8988T (cell line): ENCODE measurements around the gene WWOX.
"Not testable (repeated sequence)": the region's sequence is repeated elsewhere in the genome, so short reads cannot be mapped to it uniquely, and the experiment has no call there.

Experiments
- DNase-seq: peaks from one replicate; pipeline ENCODE4 v3.0.0; 2011

WWOX gene

DNA sequence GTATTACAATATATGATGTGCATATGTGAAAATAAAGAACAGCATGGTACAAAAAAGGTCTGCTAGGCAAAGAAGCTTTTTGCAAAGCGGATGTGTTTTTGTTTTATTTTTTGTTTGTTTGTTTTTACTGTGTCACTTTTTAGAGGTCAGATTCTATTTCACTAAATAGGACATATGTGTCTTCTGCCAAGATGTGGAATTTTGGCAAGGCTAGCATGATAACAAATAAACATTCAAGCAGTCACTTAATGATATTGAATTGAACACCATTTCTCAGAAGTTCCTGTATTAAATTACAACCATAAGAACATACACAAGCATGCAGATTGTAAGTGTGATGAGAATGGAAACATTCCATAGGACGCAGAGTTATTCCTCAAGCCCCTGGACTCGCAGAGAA is 492.7 kb downstream of the WWOX start:
- DNase-seq: no peak

DNA sequence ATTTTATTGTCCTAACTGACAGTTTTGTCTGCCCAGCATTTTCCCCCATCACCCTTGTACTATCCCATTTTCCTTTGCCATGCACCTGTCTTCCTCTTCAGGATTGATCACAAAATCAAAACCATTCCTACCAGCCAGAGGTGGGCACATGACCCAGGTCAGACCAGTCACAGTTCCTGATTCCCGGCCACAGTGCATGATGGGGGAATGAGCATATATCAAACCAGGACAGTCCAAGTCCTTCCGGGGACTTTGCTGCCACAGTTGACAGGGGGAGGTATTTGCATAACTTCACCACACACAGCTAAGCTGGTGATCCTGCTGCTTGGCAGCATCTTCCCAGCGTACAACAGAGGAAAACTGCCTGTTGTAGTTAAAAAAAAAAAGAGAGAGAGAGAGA is 493.9 kb downstream of the WWOX start:
- DNase-seq: no peak

DNA sequence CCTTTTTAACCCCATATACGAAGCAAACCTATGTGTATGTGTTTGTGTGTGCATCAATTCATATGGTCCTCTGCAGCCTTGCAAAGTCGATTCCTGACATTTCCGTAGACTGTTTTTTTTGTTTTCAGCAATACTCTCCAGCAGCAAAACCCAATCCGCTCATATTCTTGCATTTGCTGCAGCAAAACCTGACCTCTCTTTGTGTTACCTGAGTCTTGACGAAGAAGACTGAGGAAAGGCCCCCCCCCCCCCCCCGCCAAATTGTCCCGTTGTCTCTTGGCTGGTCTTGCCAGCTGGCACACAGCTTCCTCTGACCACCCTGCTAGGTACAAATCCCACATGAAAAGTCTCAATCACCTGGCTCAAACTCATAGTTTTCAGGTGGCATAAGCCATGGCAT is 494.7 kb downstream of the WWOX start:
- no peak for DNase-seq

DNA sequence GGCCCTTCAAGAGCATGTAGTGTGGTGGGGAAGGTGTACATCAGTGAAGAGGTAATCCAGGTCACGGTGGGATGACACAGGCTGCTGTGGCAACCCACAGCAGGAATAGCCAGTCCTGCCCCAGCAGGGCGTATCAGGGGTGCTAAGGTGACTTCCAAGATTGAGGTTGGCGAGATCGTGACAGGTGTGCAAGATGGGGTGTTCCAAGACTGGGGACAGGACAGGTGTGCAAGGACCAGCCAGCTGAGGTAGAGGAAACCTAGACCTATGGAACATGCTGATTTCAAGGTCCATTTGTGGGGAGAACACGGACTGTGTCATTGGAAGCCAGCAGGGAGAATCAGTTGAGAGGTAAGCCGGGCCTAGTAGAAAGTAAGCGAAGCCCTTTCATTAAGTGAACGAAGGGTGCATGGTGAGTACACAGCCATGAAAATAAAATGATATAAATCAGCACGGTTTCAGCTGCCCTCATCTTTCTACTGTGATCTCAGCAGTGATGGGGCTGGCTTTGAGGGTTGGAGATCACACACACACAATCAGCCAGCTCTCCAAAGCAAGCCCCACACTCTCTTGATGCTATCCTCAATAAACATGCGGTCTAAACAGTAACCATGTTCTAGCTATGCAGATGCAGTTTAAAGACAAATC is 497.0 kb downstream of the WWOX start:
- DNase-seq: no peak

DNA sequence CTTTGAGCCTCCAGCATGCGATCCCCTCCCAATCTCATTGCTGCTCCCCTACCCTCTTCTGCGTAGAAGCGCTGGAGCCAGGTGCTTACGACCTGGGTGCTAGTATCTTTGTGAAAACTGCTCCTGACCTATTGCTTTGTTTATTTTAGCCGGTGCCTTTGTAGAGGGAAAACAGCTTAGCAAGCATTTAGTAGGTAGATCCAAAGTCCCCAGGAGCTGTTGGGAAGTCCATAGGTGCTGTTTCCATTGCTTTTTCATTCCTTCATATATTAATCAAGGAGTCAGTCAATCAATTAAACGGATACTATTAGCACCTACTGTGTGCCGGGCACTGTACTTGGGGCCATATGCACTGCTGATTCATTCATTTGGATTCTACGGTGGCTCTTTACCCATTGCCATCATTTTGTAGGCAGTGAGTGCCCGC is 497.6 kb downstream of the WWOX start:
- no peak for DNase-seq

DNA sequence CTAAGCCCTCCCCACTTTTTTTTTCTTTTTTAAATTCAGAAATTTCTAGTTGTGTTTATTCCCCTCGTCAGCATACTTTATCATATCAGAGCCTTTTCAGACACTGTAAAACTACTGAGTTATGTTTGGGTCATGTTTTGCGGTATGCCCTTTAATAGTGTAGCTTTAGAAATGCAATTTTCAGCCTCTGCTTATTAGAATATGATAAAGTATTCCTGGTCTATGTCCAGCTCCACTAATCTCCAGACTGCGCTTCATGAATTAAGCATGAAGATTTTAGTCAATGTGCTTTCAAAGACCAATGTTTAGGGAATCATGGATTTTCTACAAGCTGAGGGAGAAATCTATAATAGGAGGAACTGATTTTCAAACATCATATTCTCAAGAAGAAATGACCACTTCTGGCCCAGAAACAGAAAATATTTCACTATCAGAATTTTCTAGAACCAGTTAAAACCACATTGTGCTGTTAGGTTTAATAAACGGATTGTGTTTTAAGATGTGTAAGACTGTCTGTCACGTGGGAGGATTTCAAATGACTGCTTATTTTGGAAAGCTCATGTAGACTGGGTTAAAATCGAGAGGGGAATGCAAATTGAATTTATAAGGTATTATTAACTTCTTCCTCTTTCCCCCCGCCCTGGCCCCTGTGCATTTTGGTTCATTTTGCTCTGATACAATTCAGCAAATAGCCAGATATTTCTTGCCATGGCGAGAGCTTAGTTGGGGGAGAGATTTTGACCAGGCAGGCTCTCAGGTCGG is 498.5 kb downstream of the WWOX start:
- DNase-seq: no peak

DNA sequence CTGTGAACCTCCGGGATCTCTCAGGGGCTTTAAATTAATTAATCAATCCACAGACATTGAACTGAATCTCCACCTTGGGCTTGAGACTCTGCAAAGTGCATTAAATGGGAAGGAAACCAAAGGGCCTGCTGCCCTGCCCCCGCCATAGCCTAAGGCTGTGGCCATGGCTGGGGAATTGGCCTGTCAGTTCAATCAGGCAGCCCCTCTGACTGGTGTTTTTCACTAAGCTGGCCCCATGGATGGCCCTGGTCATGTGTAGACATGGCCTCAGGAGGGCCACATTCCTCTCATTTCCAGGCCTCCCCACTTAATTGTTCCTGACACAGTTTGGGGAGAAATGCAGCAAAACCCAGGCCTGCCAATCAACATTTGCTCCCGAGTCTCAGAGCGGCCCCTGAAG is 499.8 kb downstream of the WWOX start:
- DNase-seq: no peak

DNA sequence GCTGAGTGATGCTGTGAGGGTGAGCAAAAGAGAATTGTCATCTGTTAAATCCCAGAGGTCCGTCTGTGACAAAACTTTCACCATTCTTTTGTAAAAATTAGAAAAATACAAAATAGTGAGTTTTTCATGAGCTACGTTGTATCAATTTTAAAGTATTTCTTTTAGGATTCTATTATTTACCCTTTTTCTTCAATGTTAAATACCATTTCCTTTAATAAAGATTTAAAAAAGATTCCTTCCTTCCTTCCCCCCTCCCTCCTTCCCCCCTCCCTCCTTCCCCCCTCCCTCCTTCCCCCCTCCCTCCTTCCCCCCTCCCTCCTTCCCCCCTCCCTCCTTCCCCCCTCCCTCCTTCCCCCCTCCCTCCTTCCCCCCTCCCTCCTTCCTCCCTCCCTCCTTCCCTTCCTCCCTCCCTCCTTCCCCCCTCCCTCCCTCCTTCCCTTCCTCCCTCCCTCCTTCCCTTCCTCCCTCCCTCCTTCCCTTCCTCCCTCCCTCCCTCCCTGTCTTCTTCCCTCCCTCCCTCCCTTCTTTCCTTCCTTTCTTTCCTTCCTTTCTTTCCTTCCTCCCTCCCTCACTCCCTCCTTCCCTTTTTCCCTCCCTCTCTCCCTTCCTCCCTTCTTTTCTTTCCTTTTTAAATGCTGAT is 505.1 kb downstream of the WWOX start:
- DNase-seq: not testable (repeated sequence)

DNA sequence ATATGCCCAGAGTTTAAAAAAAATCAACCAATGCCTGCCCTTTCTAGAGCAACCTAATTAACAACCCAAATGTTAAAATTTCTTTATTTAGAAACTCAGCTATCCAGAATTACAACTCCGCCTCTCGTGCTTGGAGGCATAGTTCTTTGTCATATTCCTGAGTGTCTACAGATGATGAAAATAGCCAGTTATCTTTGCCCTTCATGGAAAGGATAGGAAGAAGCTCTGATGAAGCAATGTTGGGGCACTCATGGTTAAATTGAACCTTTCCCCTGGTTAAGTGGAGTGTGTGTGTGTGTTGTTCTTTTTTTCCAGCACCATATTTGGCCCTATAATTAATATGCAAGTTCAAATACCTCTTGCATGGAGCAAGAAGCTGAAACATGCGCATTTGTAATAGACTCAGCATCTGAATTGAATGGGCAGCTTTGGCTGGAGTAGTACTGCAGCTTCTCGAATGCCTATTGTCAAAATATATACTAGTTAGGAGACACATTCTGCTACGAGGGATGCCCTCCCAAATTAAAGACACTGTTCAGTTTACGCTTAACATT is 506.2 kb downstream of the WWOX start:
- no peak for DNase-seq

DNA sequence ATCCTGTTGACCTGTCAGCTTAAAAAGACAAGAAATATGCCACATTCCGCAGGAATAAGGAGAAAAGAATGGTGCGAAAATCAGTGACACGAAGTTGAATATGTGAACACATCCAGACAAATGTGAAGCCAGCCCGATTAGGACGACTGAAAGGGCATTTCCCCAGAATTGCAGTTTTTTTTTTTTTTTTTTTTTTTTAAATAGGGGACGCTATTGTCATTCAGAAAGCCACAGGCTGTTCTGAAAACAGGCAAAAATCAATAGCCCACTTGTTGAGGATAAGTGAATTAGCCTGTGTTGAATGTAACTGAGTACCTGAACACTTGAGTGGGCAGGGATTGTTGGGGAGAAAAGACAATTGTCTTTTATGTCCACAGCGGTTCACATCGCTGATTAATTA is 507.1 kb downstream of the WWOX start:
- no peak for DNase-seq

DNA sequence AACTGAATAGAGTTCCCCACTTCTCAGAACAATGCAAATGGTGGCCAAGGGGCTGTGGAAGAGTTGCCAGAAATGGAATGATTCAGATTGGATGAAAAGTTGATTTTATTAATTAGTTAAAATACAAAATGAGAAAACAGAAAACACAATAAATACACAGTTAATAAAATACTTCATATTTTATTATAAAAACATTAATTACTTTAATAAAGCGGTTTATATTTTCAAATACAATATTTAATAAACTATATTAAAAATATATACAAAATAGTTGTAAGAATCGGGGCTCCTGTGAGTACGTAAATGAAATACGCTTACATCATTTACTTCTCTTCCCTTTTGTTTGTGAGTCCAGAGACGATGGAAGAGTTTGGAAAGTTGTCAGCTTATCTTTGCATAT is 507.6 kb downstream of the WWOX start:
- no peak for DNase-seq

DNA sequence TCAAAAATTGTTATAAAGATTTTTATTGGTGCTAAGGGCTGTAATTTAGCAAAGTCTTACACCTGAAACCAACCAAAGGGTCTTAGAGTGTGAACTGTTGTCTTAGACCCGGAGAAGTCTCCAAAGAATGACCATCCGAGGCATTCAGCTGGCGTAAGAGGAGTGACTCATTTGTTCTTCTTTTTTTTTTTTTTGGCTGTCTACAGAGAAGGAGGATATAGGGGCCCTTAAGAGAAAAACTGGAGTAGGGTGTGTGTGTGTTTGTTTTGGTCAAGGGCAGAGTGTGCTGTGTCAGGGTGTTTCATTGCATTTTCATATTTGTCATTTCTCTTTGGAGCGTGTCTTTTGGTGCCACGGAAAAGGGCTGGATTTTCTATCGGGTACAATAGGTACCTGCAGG is 508.0 kb downstream of the WWOX start:
- DNase-seq: no peak

DNA sequence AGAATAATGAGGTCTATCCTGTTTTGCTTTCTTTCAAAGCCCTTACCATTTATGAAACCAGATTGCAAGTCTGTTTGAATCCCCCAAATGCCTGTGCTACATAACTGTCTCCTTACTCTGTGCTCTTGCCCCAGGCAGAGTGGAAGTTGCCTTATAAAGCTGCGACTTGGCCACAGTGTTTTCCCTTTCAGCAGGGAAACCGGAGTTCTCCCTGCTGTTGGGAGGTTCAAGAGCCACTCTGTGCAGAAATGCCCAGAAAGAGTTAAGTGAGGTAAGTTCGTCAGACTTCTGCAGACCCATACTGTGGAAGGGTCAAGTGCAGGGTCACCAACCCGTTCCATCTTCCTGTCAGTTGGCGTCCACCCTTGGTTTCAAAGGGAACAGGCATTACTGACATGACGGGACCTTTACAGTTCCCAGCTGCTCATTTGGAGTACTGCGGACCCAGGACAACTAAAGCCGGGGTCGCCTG is 508.9 kb downstream of the WWOX start:
- DNase-seq: no peak

DNA sequence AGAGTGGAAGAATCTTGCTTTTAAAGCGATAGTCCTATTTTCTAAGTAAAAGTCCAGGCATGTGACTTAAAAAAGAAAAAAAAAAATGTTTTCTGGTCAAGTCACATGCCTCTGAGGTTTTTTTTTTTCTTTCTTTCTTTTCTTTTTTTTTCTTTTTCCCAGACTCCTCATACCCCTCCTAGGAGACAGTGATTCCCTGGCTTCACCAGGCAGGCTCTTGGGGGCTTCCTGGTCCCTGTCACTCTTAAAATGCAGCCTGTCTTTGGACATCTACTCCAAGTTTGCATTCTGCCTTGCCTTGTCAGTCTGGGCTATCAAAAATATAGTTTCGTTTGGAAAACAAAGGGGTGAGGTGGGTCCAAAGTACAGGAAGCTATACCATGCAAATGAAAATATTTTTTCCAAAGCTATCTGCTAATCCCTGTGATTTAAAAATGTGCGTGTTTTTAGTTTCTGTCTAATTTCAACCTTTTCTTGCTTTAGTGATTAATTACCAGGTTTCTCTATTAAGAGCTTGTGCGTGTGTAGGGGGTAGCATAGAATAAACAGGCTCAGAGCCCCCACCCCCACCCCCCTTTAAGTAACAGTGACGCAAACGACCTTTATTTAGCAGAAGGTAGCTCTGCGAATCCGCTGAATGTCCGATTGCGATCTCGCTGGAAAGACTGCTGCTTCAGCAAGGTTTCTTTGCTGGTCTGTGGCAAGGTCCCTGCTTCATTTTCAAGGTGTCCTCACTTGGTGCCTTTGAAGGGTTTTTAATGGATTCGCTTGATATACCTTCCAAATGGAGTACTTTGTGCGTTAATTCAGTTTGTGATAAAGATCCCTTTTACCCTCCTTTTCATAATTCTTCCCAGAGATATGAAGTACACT is 510.2 kb downstream of the WWOX start:
- DNase-seq: no peak

DNA sequence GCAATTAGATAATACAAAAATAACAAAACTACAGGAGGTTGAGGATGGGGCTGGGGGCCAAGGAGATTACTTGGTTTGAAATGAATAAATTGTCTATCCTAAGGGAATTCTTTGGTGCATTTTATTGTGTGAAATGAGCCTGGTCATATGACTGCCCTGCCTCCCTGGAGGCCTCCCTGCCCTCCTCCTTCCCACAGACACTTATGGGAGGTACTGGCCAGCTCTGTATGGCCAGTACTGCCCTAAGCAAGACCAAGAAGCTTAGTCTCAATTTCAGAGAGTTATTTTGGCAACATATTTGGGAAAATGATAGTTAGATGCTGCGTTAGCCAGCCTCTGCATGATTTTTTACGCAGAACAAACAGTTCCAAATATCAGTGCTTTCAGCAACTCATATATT is 511.9 kb downstream of the WWOX start:
- DNase-seq: no peak

DNA sequence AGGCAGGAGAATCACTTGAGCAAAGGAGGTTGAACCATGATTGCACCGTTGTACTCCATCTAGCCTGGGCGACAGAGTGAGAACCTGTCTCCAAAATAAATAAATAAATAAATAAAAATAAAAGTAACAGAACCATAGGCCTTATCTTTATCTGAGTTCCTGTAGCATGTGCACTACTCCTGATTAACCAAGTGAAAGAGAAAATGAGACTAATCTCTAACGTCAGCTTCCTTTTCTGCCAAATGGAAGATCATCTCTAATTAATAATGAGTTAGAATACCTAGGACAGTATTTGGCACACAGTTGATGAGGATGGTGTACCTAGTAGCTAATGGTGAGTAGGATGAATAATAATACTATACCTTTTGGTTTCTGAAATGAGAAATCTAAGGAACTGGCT is 520.4 kb downstream of the WWOX start:
- no peak for DNase-seq

DNA sequence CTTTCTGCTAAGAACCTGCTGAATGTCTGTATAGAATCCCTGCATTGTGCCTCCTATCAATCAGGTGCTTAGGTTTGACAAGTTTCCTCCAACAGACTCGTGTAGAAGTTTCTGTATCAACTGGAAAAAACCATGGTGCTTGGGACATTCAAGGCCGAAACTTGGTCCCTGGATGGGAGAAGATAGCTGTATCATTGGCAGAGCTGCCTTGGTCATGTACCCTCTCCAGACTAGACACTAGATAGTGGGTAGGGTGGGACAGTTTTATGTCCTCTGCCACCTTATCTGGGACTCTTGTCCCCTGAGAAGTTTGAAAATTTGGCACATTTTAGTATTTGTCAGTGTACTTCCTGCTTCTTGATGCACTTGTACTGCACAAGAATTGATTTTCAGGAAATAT is 520.8 kb downstream of the WWOX start:
- DNase-seq: no peak

DNA sequence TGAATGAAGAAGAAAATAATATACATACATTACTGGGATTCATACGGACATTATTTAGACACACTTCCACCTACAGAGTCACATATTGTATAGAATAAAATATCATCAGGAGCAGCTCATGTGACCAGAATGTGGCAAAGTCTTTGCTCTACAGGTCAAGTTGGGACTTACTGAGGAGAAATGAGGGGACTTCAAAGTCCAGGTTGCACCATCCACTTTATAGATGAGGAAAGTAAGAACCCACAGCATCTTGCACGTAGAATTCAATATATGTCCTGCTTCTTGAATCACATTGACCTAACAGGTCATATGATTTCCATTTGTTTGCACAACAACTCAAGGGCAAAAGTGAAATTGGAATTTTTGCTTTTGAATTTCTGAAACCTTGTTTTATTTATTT is 524.3 kb downstream of the WWOX start:
- no peak for DNase-seq

DNA sequence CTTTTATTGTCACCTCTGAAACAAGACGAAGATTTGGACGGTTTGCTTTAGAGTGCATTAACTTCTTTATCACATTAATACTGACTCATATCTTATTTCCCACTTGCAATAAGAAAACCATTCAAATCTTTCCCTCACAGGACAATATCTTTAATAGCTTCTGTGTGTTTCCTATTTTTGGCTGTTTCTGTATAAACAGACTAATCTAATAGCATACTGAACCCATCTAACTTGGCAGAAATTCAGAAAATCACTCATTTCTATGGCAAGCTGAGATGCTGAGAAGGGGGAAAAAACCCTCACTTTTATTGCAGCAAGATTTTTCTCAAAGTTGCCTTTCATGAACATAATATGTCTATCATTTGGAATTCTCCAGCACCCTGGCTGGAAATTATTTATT is 524.9 kb downstream of the WWOX start:
- no peak for DNase-seq

DNA sequence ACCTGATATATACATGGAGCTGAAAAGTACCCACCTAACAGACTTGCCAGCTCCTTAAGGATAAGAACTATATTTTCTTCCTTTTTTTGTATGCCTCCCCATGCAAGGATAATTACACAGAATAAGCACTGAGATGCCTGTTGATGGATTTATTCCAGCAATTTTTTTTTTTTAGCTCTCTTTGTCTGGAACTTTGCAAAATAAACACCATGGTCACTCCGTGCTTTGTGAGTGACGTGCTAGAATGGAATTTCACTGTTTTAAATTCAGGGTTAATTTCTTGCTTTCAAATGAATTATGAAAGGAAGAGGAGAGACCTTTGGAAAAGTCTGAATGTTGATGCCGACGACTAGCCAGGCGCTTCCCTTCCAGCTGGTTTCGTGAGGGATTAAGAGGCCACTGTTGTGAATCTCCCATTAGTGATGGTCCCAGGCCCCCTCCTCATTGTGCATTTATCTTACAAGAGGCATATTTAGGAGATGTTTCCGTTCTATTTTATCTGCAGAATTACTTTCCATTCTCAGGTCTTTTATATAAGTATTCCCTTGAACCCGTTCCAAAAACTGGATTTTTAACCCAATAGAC is 529.1 kb downstream of the WWOX start:
- no peak for DNase-seq

DNA sequence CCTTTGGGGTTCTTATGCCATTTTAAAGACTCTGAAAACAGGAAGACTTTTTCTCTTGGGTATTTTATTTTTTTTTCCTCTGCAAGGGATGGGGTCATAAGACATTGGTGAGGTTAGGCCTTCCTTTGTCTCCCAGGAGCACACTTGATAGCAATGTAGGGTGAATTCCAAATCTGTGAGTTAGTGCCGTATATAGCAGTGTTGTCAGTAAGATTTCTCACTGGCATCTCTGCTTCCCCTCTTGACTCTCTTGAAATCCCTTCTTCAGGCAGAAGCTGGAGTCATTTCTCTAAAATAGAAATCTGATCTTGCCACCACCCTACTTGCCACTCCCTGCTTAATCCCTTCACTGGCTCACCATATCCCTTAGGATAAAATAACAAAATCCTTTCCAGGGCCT is 529.7 kb downstream of the WWOX start:
- no peak for DNase-seq

DNA sequence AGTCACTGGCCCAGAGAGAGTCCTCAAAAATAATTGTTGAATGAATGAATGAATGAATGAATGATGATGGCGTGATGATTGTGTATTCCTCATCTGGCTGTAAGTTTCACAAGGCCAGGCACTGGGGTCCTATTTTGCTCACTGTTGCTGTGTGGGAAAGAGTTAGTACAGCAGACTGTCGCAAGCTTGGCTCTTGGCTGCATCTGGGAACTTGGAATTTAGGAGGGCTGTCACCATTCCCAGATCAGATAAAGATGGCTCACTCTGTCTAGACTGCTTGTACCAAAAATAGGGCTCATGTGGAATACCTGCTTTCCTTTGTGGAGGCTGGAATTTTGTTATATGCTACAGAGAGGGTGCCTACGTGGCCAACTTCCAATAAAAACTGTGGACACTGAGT is 530.6 kb downstream of the WWOX start:
- no peak for DNase-seq

DNA sequence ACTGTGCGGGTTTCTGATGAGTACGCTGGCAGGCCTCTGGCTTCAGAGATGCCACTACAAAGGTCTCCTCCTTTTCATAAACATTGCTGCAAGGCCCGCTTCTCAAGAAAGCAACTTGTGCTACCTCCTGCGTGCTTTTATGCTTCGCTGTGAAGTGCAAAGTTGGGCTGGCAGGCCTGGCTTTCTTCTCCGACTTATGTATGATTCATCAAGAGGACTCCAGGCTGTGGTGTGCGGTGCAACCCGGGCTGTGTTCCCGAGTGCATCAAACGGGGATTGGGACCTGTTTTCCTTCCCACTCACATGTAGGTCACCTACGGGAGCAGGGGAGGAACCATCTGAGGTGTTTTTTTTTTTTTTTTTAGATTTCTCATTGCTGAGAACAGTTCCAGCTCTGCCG is 534.1 kb downstream of the WWOX start:
- no peak for DNase-seq
